Astrocyte (in vitro differentiated cells and primary cell): ENCODE data around the gene LRRC2. TPM values are rescaled to one million over a fixed set of nuclear protein-coding genes. Genes with fewer than 3 reads are reported as not detected.

ENCODE experiments used
- DNase-seq: peaks from one replicate; pipeline ENCODE4 v3.0.0-alpha.2; 2010; ENCODE audit warnings: low read depth
- FAIRE-seq: peaks from 2 replicates; lab custom pipeline; 2011; peaks lifted over from hg19 to GRCh38; lab: Jason Lieb, UNC
- H2AFZ ChIP-seq: 2 replicates; pipeline ENCODE4 v1.6.0; 2012; ENCODE audit warnings: low read depth, low read length, inconsistent platforms
- H3K27ac ChIP-seq: 2 replicates; pipeline ENCODE4 v1.5.1; 2011; ENCODE audit warnings: low read depth, low read length, inconsistent platforms
- H3K27me3 ChIP-seq: 2 replicates; pipeline ENCODE4 v1.6.0; 2011; ENCODE audit warnings: low read length, inconsistent platforms; ENCODE audit not compliant: insufficient read depth
- H3K36me3 ChIP-seq: 2 replicates; pipeline ENCODE4 v1.5.1; 2011; ENCODE audit warnings: low read length, inconsistent platforms; ENCODE audit not compliant: insufficient read depth
- H3K4me1 ChIP-seq: 2 replicates; pipeline ENCODE4 v1.5.1; 2011; ENCODE audit warnings: low read length, inconsistent platforms; ENCODE audit not compliant: insufficient read depth
- H3K4me2 ChIP-seq: 2 replicates; pipeline ENCODE4 v1.6.0; 2012; ENCODE audit warnings: low read length, inconsistent platforms
- H3K4me3 ChIP-seq: 2 replicates; pipeline ENCODE4 v1.5.1; 2011; ENCODE audit warnings: low read depth, mild to moderate bottlenecking, low read length, inconsistent platforms; ENCODE audit not compliant: insufficient read depth
- H3K79me2 ChIP-seq: 2 replicates; pipeline ENCODE4 v1.6.0; 2012; ENCODE audit warnings: mild to moderate bottlenecking, low read length, inconsistent platforms; ENCODE audit not compliant: insufficient read depth
- H3K9ac ChIP-seq: 2 replicates; pipeline ENCODE4 v1.6.0; 2012; ENCODE audit warnings: mild to moderate bottlenecking, low read length, inconsistent platforms
- H3K9me3 ChIP-seq: 2 replicates; pipeline ENCODE4 v1.5.1; 2012; ENCODE audit warnings: low read depth, mild to moderate bottlenecking, low read length, inconsistent platforms; ENCODE audit not compliant: insufficient read depth
- H4K20me1 ChIP-seq: 2 replicates; pipeline ENCODE4 v1.6.0; 2012; ENCODE audit warnings: low read length, inconsistent platforms; ENCODE audit not compliant: insufficient read depth
- H3K27ac Mint-ChIP-seq: one replicate; pipeline ENCODE4 v1.8.0; 2021; ENCODE audit warnings: mild to moderate bottlenecking, mixed read lengths; ENCODE audit not compliant: unreplicated experiment
- H3K27me3 Mint-ChIP-seq: one replicate; pipeline ENCODE4 v1.8.0; 2021; ENCODE audit warnings: low read depth, mixed read lengths; ENCODE audit not compliant: unreplicated experiment
- H3K36me3 Mint-ChIP-seq: one replicate; pipeline ENCODE4 v1.8.0; 2021; ENCODE audit warnings: low read depth, mixed read lengths; ENCODE audit not compliant: unreplicated experiment
- H3K4me1 Mint-ChIP-seq: one replicate; pipeline ENCODE4 v1.8.0; 2021; ENCODE audit warnings: low read depth, mixed read lengths; ENCODE audit not compliant: unreplicated experiment
- H3K4me3 Mint-ChIP-seq: one replicate; pipeline ENCODE4 v1.8.0; 2021; ENCODE audit warnings: mild to moderate bottlenecking, moderate library complexity, mixed read lengths; ENCODE audit not compliant: unreplicated experiment
- H3K9me3 Mint-ChIP-seq: one replicate; pipeline ENCODE4 v1.8.0; 2021; ENCODE audit warnings: mild to moderate bottlenecking, mixed read lengths; ENCODE audit not compliant: unreplicated experiment
- CTCF ChIP-seq: IDR thresholded peaks from 2 replicates; pipeline ENCODE4 v1.5.1; 2011; ENCODE audit warnings: low read depth, mild to moderate bottlenecking, inconsistent platforms, low read length, moderate library complexity; ENCODE audit not compliant: insufficient read depth
- EZH2 ChIP-seq: IDR thresholded peaks from 2 replicates; pipeline ENCODE4 v1.6.1; 2012; ENCODE audit warnings: mild to moderate bottlenecking, low read length, inconsistent platforms; ENCODE audit not compliant: insufficient read depth
- total RNA-seq: library from RNA; stranded (reverse); gene quantifications from 2 replicates; pipeline ENCODE4 v1.2.1, GENCODE V29; 2021

LRRC2 gene
- total RNA-seq, 1 donor from 2014 or later: 0.32 TPM

- H3K27ac Mint-ChIP-seq: no peak overlapping the region
- FAIRE-seq: no peak
Observed at GRCh38 chr3:46517784-46518181, 48.3 kb downstream of the LRRC2 start.

GRCh38 chr3:46517016-46517783 lies 48.9 kb downstream of the LRRC2 start:
- Histone ChIP-seq H3K9me3 (no peaks in the 10 kb centered on the region), H3K4me2 (peak overlapping the region; percentile 21), H3K4me3 (no peak overlapping the region), H3K36me3 (no peaks in the 10 kb centered on the region), H3K79me2 (no peaks in the 10 kb centered on the region), H2AFZ (no peak overlapping the region), H3K4me1 (peaks cover 14% of the 10 kb centered on the region), H3K27me3 (no peaks in the 10 kb centered on the region), H3K27ac (peak overlapping the region; percentile 79), H3K9ac (peak overlapping the region; percentile 49), H4K20me1 (no peaks in the 10 kb centered on the region)
- DNase-seq: peak; percentile 88
- Mint-ChIP-seq H3K9me3 (no peaks in the 10 kb centered on the region), H3K4me1 (peaks cover 11% of the 10 kb centered on the region), H3K36me3 (no peaks in the 10 kb centered on the region), H3K4me3 (no peak overlapping the region), H3K27ac (peak overlapping the region; percentile 91), H3K27me3 (no peaks in the 10 kb centered on the region)
- FAIRE-seq: no peak
- TF ChIP-seq CTCF: no peak

More at GRCh38 chr3:46517784-46518181, 48.3 kb downstream of the LRRC2 start:
- Mint-ChIP-seq H3K9me3 (no peaks in the 10 kb centered on the region), H3K27me3 (no peaks in the 10 kb centered on the region), H3K4me3 (no peak overlapping the region), H3K36me3 (no peaks in the 10 kb centered on the region), H3K4me1 (peaks cover 11% of the 10 kb centered on the region)
- Histone ChIP-seq H3K27ac (no peak overlapping the region), H3K79me2 (no peaks in the 10 kb centered on the region), H3K4me2 (no peak overlapping the region), H3K4me1 (peaks cover 14% of the 10 kb centered on the region), H3K4me3 (no peak overlapping the region), H2AFZ (no peak overlapping the region), H4K20me1 (no peaks in the 10 kb centered on the region), H3K36me3 (no peaks in the 10 kb centered on the region), H3K9ac (no peak overlapping the region), H3K9me3 (no peaks in the 10 kb centered on the region), H3K27me3 (no peaks in the 10 kb centered on the region)
- no peak for DNase-seq
- no peak for TF ChIP-seq CTCF
- TF ChIP-seq EZH2: no peak

- Histone ChIP-seq H2AFZ (no peak overlapping the region), H4K20me1 (no peaks in the 10 kb centered on the region), H3K27ac (peak overlapping the region; percentile 79), H3K9ac (peak overlapping the region; percentile 49), H3K9me3 (no peaks in the 10 kb centered on the region), H3K36me3 (no peaks in the 10 kb centered on the region), H3K79me2 (no peaks in the 10 kb centered on the region), H3K4me1 (peaks cover 14% of the 10 kb centered on the region), H3K4me2 (peak overlapping the region; percentile 21), H3K4me3 (no peak overlapping the region), H3K27me3 (no peaks in the 10 kb centered on the region)
- Mint-ChIP-seq H3K27me3 (no peaks in the 10 kb centered on the region), H3K4me1 (peaks cover 11% of the 10 kb centered on the region), H3K36me3 (no peaks in the 10 kb centered on the region), H3K27ac (peak overlapping the region; percentile 91), H3K4me3 (no peak overlapping the region), H3K9me3 (no peaks in the 10 kb centered on the region)
- FAIRE-seq (no peak), DNase-seq (no peak)
- no peak for TF ChIP-seq CTCF
- no peak for TF ChIP-seq EZH2
Observed at GRCh38 chr3:46516521-46516920, 49.6 kb downstream of the LRRC2 start.
